H9 (cell line): ENCODE results near the gene HUS1B. TPM values are rescaled to one million over a fixed set of nuclear protein-coding genes. Genes with fewer than 3 reads are reported as not detected.

Experiments used
- DNase-seq: peaks from one replicate; pipeline ENCODE4 v3.0.0-alpha.2; 2017
- H2AFZ ChIP-seq: one replicate; pipeline ENCODE4 v1.6.1; 2013; ENCODE audit warnings: mild to moderate bottlenecking, low read length, control low read depth, moderate library complexity
- H2AK5ac ChIP-seq: 2 replicates; pipeline ENCODE4 v1.6.1; 2013; ENCODE audit warnings: low read length, control low read depth, mixed read lengths; ENCODE audit not compliant: insufficient read length
- H2BK120ac ChIP-seq: one replicate; pipeline ENCODE4 v1.6.1; 2013; ENCODE audit warnings: low read depth, mild to moderate bottlenecking, low read length, control low read depth, inconsistent platforms; ENCODE audit not compliant: poor library complexity, severe bottlenecking
- H2BK12ac ChIP-seq: 2 replicates; pipeline ENCODE4 v1.6.1; 2013; ENCODE audit warnings: low read length, control low read depth, mixed read lengths, low read depth; ENCODE audit not compliant: insufficient read length
- H2BK15ac ChIP-seq: 2 replicates; pipeline ENCODE4 v1.6.1; 2013; ENCODE audit warnings: low read depth, low read length, control low read depth
- H2BK20ac ChIP-seq: one replicate; pipeline ENCODE4 v1.6.1; 2013; ENCODE audit warnings: low read depth, mild to moderate bottlenecking, low read length, control low read depth, inconsistent platforms; ENCODE audit not compliant: poor library complexity, severe bottlenecking
- H2BK5ac ChIP-seq: 2 replicates; pipeline ENCODE4 v1.6.1; 2013; ENCODE audit warnings: low read length, control low read depth, mixed read lengths; ENCODE audit not compliant: insufficient read length
- H3K14ac ChIP-seq: 2 replicates; pipeline ENCODE4 v1.6.1; 2013; ENCODE audit warnings: low read length, control low read depth; ENCODE audit not compliant: insufficient read depth
- H3K18ac ChIP-seq: 2 replicates; pipeline ENCODE4 v1.6.1; 2013; ENCODE audit warnings: low read depth, mild to moderate bottlenecking, mixed read lengths, low read length, control low read depth; ENCODE audit not compliant: insufficient read length
- H3K23ac ChIP-seq: 2 replicates; pipeline ENCODE4 v1.6.1; 2013; ENCODE audit warnings: low read length, control low read depth, mixed read lengths, low read depth; ENCODE audit not compliant: insufficient read length
- H3K23me2 ChIP-seq: 2 replicates; pipeline ENCODE4 v1.6.1; 2013; ENCODE audit warnings: low read depth, mild to moderate bottlenecking, mixed read lengths, low read length, control low read depth; ENCODE audit not compliant: insufficient read length, poor library complexity, severe bottlenecking
- H3K27ac ChIP-seq: 2 replicates; pipeline ENCODE4 v1.5.1; 2013; ENCODE audit warnings: low read length, control low read depth, mixed read lengths, low read depth; ENCODE audit not compliant: insufficient read length
- H3K27me3 ChIP-seq: 2 replicates; pipeline ENCODE4 v1.6.1; 2013; ENCODE audit warnings: low read length, control low read depth, inconsistent platforms; ENCODE audit not compliant: insufficient read depth
- H3K4ac ChIP-seq: 2 replicates; pipeline ENCODE4 v1.6.1; 2013; ENCODE audit warnings: low read depth, mild to moderate bottlenecking, control low read depth, inconsistent platforms, low read length, moderate library complexity
- H3K4me1 ChIP-seq: 2 replicates; pipeline ENCODE4 v1.6.1; 2013; ENCODE audit warnings: low read length, control low read depth, inconsistent platforms; ENCODE audit not compliant: insufficient read depth
- H3K4me2 ChIP-seq: 2 replicates; pipeline ENCODE4 v1.6.1; 2013; ENCODE audit warnings: low read length, control low read depth, mixed read lengths; ENCODE audit not compliant: insufficient read length, insufficient read depth
- H3K56ac ChIP-seq: 2 replicates; pipeline ENCODE4 v1.6.1; 2013; ENCODE audit warnings: low read depth, mild to moderate bottlenecking, mixed read lengths, low read length, control low read depth; ENCODE audit not compliant: insufficient read length
- H3K79me1 ChIP-seq: 2 replicates; pipeline ENCODE4 v1.6.1; 2013; ENCODE audit warnings: low read depth, mild to moderate bottlenecking, moderate library complexity, low read length, control low read depth, inconsistent platforms; ENCODE audit not compliant: insufficient read depth, poor library complexity, severe bottlenecking
- H3K79me2 ChIP-seq: 2 replicates; pipeline ENCODE4 v1.6.1; 2013; ENCODE audit warnings: low read length, control low read depth, inconsistent platforms; ENCODE audit not compliant: insufficient read depth
- H3K9ac ChIP-seq: 2 replicates; pipeline ENCODE4 v1.6.1; 2013; ENCODE audit warnings: low read length, control low read depth, mixed read lengths; ENCODE audit not compliant: insufficient read length; ENCODE audit errors: extremely low read depth
- H3K9me3 ChIP-seq: one replicate; pipeline ENCODE4 v1.6.1; 2013; ENCODE audit warnings: low read depth, low read length, inconsistent platforms; ENCODE audit not compliant: control insufficient read depth
- H3T11ph ChIP-seq: one replicate; pipeline ENCODE4 v1.6.1; 2013; ENCODE audit warnings: mild to moderate bottlenecking, low read length, control low read depth, inconsistent platforms
- H4K20me1 ChIP-seq: one replicate; pipeline ENCODE4 v1.6.1; 2013; ENCODE audit not compliant: control insufficient read depth, insufficient read length, insufficient read depth
- H4K5ac ChIP-seq: 2 replicates; pipeline ENCODE4 v1.6.1; 2013; ENCODE audit warnings: low read depth, mild to moderate bottlenecking, mixed read lengths, low read length, control low read depth; ENCODE audit not compliant: insufficient read length
- H4K8ac ChIP-seq: replicated peaks from 2 replicates; pipeline ENCODE4 v1.6.1; 2013; ENCODE audit warnings: low read length, control low read depth, mixed read lengths, low read depth; ENCODE audit not compliant: insufficient read length
- H4K91ac ChIP-seq: 2 replicates; pipeline ENCODE4 v1.6.1; 2013; ENCODE audit warnings: low read depth, mild to moderate bottlenecking, moderate library complexity, mixed read lengths, low read length, control low read depth; ENCODE audit not compliant: insufficient read length
- H3K27ac Mint-ChIP-seq, 3 experiments: 2 replicates in 2 of 3; 3 replicates in 1 of 3; pipeline ENCODE4 v1.8.0; 2020 to 2021; ENCODE audit warnings: mixed read lengths in 3 of 3, mild to moderate bottlenecking in 1 of 3, moderate library complexity in 1 of 3
- H3K27me3 Mint-ChIP-seq: 2 replicates; pipeline ENCODE4 v1.8.0; 2021; ENCODE audit warnings: low read depth, mild to moderate bottlenecking, moderate library complexity, mixed read lengths
- H3K36me3 Mint-ChIP-seq, 3 experiments: 2 replicates in 2 of 3; 3 replicates in 1 of 3; pipeline ENCODE4 v1.8.0; 2020 to 2021; ENCODE audit warnings: low read depth in 3 of 3, mixed read lengths in 3 of 3; ENCODE audit not compliant: insufficient read depth in 1 of 3
- H3K4me1 Mint-ChIP-seq, 2 experiments: 2 replicates each; pipeline ENCODE4 v1.8.0; 2020; ENCODE audit warnings: mixed read lengths in 2 of 2
- H3K4me3 Mint-ChIP-seq, 2 experiments: 2 replicates in 1 of 2; 3 replicates in 1 of 2; pipeline ENCODE4 v1.8.0; 2020 to 2021; ENCODE audit warnings: mild to moderate bottlenecking in 2 of 2, mixed read lengths in 2 of 2, moderate library complexity in 1 of 2
- H3K9me3 Mint-ChIP-seq, 2 experiments: 2 replicates in 1 of 2; 3 replicates in 1 of 2; pipeline ENCODE4 v1.8.0; 2020; ENCODE audit warnings: mild to moderate bottlenecking in 2 of 2, mixed read lengths in 2 of 2, moderate library complexity in 1 of 2
- WGBS: extraction: QIAGEN DNeasy Blood & Tissue Kit; methylation state at CpG from one replicate; pipeline ENCODE4 v1.1.7; 2013; ENCODE audit warnings: missing lambda C conversion rate, low lambda C conversion rate, mixed read lengths; ENCODE audit not compliant: insufficient read length; ENCODE audit errors: extremely low coverage; 5-methylcytosine and 5-hydroxymethylcytosine counted together
- total RNA-seq: library from RNA; stranded (reverse); gene quantifications from 2 replicates; pipeline ENCODE4 v1.2.1, GENCODE V29; 2021
- TF ChIP-seq, protein P1 (sequence below): fragments of 200-600 bp; sonication (generic); conservative IDR thresholded peaks from 3 replicates; pipeline ENCODE4 v1.8.0; 2021; ENCODE audit warnings: antibody characterized with exemption, mild to moderate bottlenecking

HUS1B gene
- total RNA-seq, 1 experiment from 2014 or later, result 0.96 TPM

DNA sequence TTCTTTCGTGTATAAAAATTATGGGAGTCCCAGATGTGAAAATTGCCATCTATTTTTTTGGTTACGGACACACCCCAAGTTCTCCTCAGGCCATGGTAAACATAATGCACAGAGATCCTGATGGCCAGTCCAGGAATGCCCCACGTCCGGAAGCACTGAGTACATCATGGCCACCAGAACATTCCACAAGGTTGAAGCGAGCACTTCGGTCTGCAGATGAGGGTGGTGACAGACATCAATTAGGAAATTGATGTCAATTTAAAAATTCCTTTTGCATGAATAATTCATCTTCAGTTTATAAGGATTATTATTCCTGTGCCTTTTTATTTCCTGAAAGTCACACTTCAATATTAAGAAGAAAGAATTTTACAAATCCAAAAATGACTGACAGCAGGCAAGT is 49.2 kb upstream of the HUS1B start:
- Histone ChIP-seq H3K14ac (no peak overlapping the region), H3K79me2 (no peaks in the 10 kb centered on the region), H3K4me1 (peaks cover 8% of the 10 kb centered on the region), H2AK5ac (no peak overlapping the region), H3K23me2 (peaks cover 7% of the 10 kb centered on the region), H4K8ac (no peak overlapping the region), H3K56ac (no peak overlapping the region), H2BK15ac (no peak overlapping the region), H3K18ac (no peak overlapping the region), H2BK12ac (no peak overlapping the region), H3K27me3 (no peaks in the 10 kb centered on the region), H3K9me3 (no peaks in the 10 kb centered on the region), H4K5ac (no peak overlapping the region), H3T11ph (no peak overlapping the region), H3K27ac (no peak overlapping the region), H3K23ac (no peak overlapping the region), H4K91ac (no peak overlapping the region), H3K4ac (no peak overlapping the region), H3K9ac (no peak overlapping the region), H2BK120ac (no peak overlapping the region), H3K79me1 (no peaks in the 10 kb centered on the region), H3K4me2 (no peak overlapping the region), H4K20me1 (no peaks in the 10 kb centered on the region), H2AFZ (no peak overlapping the region), H2BK20ac (no peak overlapping the region), H2BK5ac (no peak overlapping the region)
- WGBS, result no CpG with 5 or more reads among the region's 6 CpGs
- DNase-seq, result no peak
- H3K36me3 Mint-ChIP-seq, result no peaks in the 10 kb centered on the region
- no peak overlapping the region; a peak in 1 of 7 replicates for H3K27ac Mint-ChIP-seq
- H3K4me3 Mint-ChIP-seq, result no peak overlapping the region
- TF ChIP-seq, protein P1, sequence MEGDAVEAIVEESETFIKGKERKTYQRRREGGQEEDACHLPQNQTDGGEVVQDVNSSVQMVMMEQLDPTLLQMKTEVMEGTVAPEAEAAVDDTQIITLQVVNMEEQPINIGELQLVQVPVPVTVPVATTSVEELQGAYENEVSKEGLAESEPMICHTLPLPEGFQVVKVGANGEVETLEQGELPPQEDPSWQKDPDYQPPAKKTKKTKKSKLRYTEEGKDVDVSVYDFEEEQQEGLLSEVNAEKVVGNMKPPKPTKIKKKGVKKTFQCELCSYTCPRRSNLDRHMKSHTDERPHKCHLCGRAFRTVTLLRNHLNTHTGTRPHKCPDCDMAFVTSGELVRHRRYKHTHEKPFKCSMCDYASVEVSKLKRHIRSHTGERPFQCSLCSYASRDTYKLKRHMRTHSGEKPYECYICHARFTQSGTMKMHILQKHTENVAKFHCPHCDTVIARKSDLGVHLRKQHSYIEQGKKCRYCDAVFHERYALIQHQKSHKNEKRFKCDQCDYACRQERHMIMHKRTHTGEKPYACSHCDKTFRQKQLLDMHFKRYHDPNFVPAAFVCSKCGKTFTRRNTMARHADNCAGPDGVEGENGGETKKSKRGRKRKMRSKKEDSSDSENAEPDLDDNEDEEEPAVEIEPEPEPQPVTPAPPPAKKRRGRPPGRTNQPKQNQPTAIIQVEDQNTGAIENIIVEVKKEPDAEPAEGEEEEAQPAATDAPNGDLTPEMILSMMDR, result no peak
- H3K9me3 Mint-ChIP-seq, result no peaks in the 10 kb centered on the region; a peak in 1 of 5 replicates
- peaks cover 12% of the 10 kb centered on the region for H3K27me3 Mint-ChIP-seq
- H3K4me1 Mint-ChIP-seq, result peaks cover 34 to 53% of the 10 kb centered on the region in 2 experiments
